Vagina (tissue), 2 donors: Measurements from ENCODE around the gene SPSB2.
"Not testable (repeated sequence)": the region's sequence is repeated elsewhere in the genome, so short reads cannot be mapped to it uniquely, and the experiment has no call there.

Experiments used
- POLR2A ChIP-seq, 2 donors: fragments of 450-650 bp; IDR thresholded peaks; one replicate each; pipeline ENCODE4 v1.6.1; 2017; ENCODE audit warnings: antibody characterized with exemption in 2 of 2, mild to moderate bottlenecking in 2 of 2, moderate library complexity in 2 of 2
- TF ChIP-seq, protein P1 (sequence below), 3 experiments: fragments of 450-650 bp in 2 of 3; fragments of 200-600 bp in 1 of 3; sonication (generic) in 1 of 3; IDR thresholded peaks; one replicate each; pipeline ENCODE4 v1.5.1; 2017 to 2019; ENCODE audit warnings: antibody characterized with exemption in 3 of 3, mild to moderate bottlenecking in 2 of 3, moderate library complexity in 2 of 3

- TF ChIP-seq, protein P1, sequence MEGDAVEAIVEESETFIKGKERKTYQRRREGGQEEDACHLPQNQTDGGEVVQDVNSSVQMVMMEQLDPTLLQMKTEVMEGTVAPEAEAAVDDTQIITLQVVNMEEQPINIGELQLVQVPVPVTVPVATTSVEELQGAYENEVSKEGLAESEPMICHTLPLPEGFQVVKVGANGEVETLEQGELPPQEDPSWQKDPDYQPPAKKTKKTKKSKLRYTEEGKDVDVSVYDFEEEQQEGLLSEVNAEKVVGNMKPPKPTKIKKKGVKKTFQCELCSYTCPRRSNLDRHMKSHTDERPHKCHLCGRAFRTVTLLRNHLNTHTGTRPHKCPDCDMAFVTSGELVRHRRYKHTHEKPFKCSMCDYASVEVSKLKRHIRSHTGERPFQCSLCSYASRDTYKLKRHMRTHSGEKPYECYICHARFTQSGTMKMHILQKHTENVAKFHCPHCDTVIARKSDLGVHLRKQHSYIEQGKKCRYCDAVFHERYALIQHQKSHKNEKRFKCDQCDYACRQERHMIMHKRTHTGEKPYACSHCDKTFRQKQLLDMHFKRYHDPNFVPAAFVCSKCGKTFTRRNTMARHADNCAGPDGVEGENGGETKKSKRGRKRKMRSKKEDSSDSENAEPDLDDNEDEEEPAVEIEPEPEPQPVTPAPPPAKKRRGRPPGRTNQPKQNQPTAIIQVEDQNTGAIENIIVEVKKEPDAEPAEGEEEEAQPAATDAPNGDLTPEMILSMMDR (IDR thresholded peaks at IDR 0.05): not testable (repeated sequence)
- not testable (repeated sequence) for TF ChIP-seq POLR2A (IDR thresholded peaks at IDR 0.05)
Observed at GRCh38 chr12:6886206-6886999, 13.3 kb upstream of the SPSB2 start.
